BLaER1 (cell line): Measurements from ENCODE around the gene CFAP20DC.
"Not testable (repeated sequence)": the region's sequence is repeated elsewhere in the genome, so short reads cannot be mapped to it uniquely, and the experiment has no call there.

ENCODE experiments used
- H3K27ac ChIP-seq: shearing (Covaris generic); formaldehyde crosslinking; 2 replicates; pipeline ENCODE4 v1.8.1; 2022
- H3K27me3 ChIP-seq: shearing (Covaris generic); formaldehyde crosslinking; 2 replicates; pipeline ENCODE4 v1.8.1; 2022
- H3K36me3 ChIP-seq: shearing (Covaris generic); formaldehyde crosslinking; 2 replicates; pipeline ENCODE4 v1.8.1; 2022
- H3K4me1 ChIP-seq: shearing (Covaris generic); formaldehyde crosslinking; 2 replicates; pipeline ENCODE4 v1.8.1; 2022
- H3K4me2 ChIP-seq: shearing (Covaris generic); formaldehyde crosslinking; 2 replicates; pipeline ENCODE4 v1.8.1; 2022
- H3K4me3 ChIP-seq: shearing (Covaris generic); formaldehyde crosslinking; 2 replicates; pipeline ENCODE4 v1.8.1; 2022
- H3K9ac ChIP-seq: shearing (Covaris generic); formaldehyde crosslinking; 2 replicates; pipeline ENCODE4 v1.8.1; 2022
- H3K9me3 ChIP-seq: shearing (Covaris generic); formaldehyde crosslinking; 2 replicates; pipeline ENCODE4 v1.8.1; 2022
- H4K20me1 ChIP-seq: shearing (Covaris generic); formaldehyde crosslinking; 2 replicates; pipeline ENCODE4 v1.8.1; 2022
- Cebpa-rat ChIP-seq: shearing (Covaris generic); IDR thresholded peaks from 2 replicates; pipeline ENCODE4 v1.8.1; 2022

The CFAP20DC gene

GRCh38 chr3:58861551-58861950, 188.3 kb downstream of the CFAP20DC start:
- H3K9ac ChIP-seq = peak overlapping the region; percentile 70
- H3K4me1 ChIP-seq = peaks cover 93% of the 10 kb centered on the region
- H3K27ac ChIP-seq = peak overlapping the region; percentile 91
- H3K36me3 ChIP-seq = peaks cover 13% of the 10 kb centered on the region; the same call in 1 of the 2 replicates
- H4K20me1 ChIP-seq = no peaks in the 10 kb centered on the region
- H3K4me3 ChIP-seq = peak overlapping the region; percentile 38; the same call in 1 of the 2 replicates
- H3K27me3 ChIP-seq = no peaks in the 10 kb centered on the region
- peaks cover 12% of the 10 kb centered on the region; the same call in 1 of the 2 replicates for H3K9me3 ChIP-seq
- peak overlapping the region; percentile 80 for H3K4me2 ChIP-seq
- TF ChIP-seq Cebpa-rat = no peak

GRCh38 chr3:58858126-58858525, 191.7 kb downstream of the CFAP20DC start:
- Histone ChIP-seq H3K9ac (peak overlapping the region; percentile 78), H3K36me3 (no peaks in the 10 kb centered on the region), H3K4me3 (peak overlapping the region; percentile 43), H3K9me3 (peaks cover 4% of the 10 kb centered on the region; the same call in 1 of the 2 replicates), H4K20me1 (no peaks in the 10 kb centered on the region), H3K27me3 (no peaks in the 10 kb centered on the region), H3K4me1 (peaks cover 68% of the 10 kb centered on the region), H3K4me2 (peak overlapping the region; percentile 87), H3K27ac (peak overlapping the region; percentile 91)
- no peak for TF ChIP-seq Cebpa-rat

DNA sequence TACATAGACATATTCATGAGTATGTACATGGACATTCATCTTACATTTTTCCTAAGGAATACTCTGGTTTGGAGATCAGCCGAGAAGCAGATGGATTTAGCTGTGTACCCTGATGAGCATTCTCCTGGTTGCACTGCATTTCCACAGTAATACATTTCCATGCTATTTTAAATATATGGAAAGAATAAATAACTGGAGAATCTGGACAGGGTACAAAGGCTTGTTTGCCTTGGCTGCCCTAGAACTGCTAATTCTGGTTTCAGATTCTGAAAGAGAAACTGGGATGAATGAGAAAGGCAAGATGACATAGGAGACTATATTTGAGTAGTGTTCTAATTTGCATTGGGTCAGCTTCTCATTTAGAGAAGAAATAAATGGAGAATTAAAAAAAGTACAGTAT, 192.4 kb downstream of the CFAP20DC start:
- peak overlapping the region; percentile 91 for H3K27ac ChIP-seq
- H3K9ac ChIP-seq = peak overlapping the region; percentile 78
- H3K4me1 ChIP-seq = peaks cover 61% of the 10 kb centered on the region
- H4K20me1 ChIP-seq = no peaks in the 10 kb centered on the region
- H3K27me3 ChIP-seq = no peaks in the 10 kb centered on the region
- H3K4me3 ChIP-seq = peak overlapping the region; percentile 43
- TF ChIP-seq Cebpa-rat = no peak
- H3K9me3 ChIP-seq = peaks cover 4% of the 10 kb centered on the region; the same call in 1 of the 2 replicates
- H3K36me3 ChIP-seq = no peaks in the 10 kb centered on the region
- H3K4me2 ChIP-seq = peak overlapping the region; percentile 87

DNA sequence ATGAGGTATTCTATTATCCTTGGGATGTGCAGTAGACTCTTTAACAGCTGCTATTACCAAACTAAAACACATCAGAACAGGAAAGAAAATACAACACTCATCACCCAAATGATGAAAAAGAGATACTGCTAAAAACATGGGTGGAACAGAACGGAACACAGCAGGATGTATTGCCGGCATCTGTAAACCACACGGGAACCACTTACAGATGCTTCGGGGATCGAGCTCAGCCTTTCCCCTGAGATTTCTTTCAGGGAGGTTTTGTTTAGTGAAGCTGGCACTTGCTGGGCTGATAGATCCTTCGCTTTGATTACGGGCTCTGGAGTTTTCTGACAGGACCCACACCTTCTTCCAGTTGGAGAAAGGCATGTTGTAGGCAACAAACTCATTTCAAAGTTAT, 201.0 kb downstream of the CFAP20DC start:
- Histone ChIP-seq H3K27ac (peak overlapping the region; percentile 78), H3K27me3 (no peaks in the 10 kb centered on the region), H3K9ac (peak overlapping the region; percentile 64), H3K9me3 (peaks cover 15% of the 10 kb centered on the region), H3K36me3 (peaks cover 13% of the 10 kb centered on the region; the same call in 1 of the 2 replicates), H3K4me3 (peak overlapping the region; percentile 50), H3K4me1 (peaks cover 33% of the 10 kb centered on the region), H3K4me2 (peak overlapping the region; percentile 82), H4K20me1 (no peaks in the 10 kb centered on the region)
- TF ChIP-seq Cebpa-rat = no peak

DNA sequence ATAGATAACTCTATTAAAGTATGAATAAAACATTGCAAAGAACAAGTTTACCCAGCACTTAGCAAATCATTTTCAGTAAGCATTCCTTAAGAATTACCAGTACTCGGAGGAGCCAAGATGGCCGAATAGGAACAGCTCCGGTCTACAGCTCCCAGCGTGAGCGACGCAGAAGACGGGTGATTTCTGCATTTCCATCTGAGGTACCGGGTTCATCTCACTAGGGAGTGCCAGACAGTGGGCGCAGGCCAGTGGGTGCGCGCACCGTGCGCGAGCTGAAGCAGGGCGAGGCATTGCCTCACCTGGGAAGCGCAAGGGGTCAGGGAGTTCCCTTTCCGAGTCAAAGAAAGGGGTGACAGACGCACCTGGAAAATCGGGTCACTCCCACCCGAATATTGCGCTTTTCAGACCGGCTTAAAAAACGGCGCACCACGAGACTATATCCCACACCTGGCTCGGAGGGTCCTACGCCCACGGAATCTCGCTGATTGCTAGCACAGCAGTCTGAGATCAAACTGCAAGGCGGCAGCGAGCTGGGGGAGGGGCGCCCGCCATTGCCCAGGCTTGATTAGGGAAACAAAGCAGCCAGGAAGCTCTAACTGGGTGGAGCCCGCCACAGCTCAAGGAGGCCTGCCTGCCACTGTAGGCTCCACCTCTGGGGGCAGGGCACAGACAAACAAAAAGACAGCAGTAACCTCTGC, 207.6 kb downstream of the CFAP20DC start:
- not testable (repeated sequence) for H4K20me1 ChIP-seq, H3K4me2 ChIP-seq, H3K9ac ChIP-seq, H3K4me3 ChIP-seq, H3K27me3 ChIP-seq, H3K27ac ChIP-seq
- Histone ChIP-seq H3K9me3 (peaks cover 48% of the 10 kb centered on the region), H3K36me3 (peaks cover 36% of the 10 kb centered on the region), H3K4me1 (peaks cover 20% of the 10 kb centered on the region)

- peaks cover 20% of the 10 kb centered on the region for H3K4me1 ChIP-seq
- peaks cover 60% of the 10 kb centered on the region for H3K9me3 ChIP-seq
- no peak overlapping the region for H3K4me3 ChIP-seq
- no peak for TF ChIP-seq Cebpa-rat
- H3K27ac ChIP-seq = peak overlapping the region; percentile 36; the same call in 1 of the 2 replicates
- H4K20me1 ChIP-seq = no peaks in the 10 kb centered on the region
- H3K4me2 ChIP-seq = 0 out of 2 replicates have a peak overlapping the region, but pooled peaks have one; percentile 31
- no peaks in the 10 kb centered on the region for H3K27me3 ChIP-seq
- H3K9ac ChIP-seq = no peak overlapping the region
- peaks cover 47% of the 10 kb centered on the region for H3K36me3 ChIP-seq
Measured at GRCh38 chr3:58840949-58841348, 208.9 kb downstream of the CFAP20DC start.

DNA sequence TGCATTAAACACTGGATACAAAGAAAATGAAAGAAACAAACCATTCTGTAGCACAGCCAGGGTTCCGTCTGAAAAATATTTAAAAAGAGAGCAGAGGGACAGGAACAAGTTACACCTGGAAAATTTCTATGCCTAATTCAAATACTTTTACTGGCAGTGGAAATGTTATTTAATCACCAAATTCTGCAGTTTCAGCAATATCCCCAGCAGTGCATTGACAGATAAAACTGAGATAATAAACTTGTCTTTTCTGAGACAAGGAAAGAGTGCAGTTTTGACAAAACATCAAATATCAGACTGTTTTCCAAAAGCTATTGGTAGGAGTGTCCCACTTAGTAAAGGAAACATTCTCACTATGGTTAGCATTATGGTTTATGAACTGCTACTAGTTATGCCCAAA, 209.9 kb downstream of the CFAP20DC start:
- Histone ChIP-seq H3K4me1 (peaks cover 20% of the 10 kb centered on the region), H3K36me3 (peaks cover 56% of the 10 kb centered on the region), H3K27me3 (no peaks in the 10 kb centered on the region), H3K27ac (no peak overlapping the region), H3K4me2 (peak overlapping the region; percentile 31; the same call in 1 of the 2 replicates), H3K4me3 (no peak overlapping the region), H4K20me1 (no peaks in the 10 kb centered on the region), H3K9me3 (peaks cover 69% of the 10 kb centered on the region), H3K9ac (no peak overlapping the region)
- TF ChIP-seq Cebpa-rat = no peak

- peaks cover 71% of the 10 kb centered on the region for H3K9me3 ChIP-seq
- peak overlapping the region; percentile 30; the same call in 1 of the 2 replicates for H3K27ac ChIP-seq
- H3K36me3 ChIP-seq = peaks cover 63% of the 10 kb centered on the region
- H3K27me3 ChIP-seq = no peaks in the 10 kb centered on the region
- no peak overlapping the region for H3K9ac ChIP-seq
- no peak overlapping the region for H3K4me2 ChIP-seq
- H3K4me3 ChIP-seq = no peak overlapping the region
- no peak for TF ChIP-seq Cebpa-rat
- peaks cover 20% of the 10 kb centered on the region for H3K4me1 ChIP-seq
- H4K20me1 ChIP-seq = no peaks in the 10 kb centered on the region
Measured at GRCh38 chr3:58839187-58839586, 210.6 kb downstream of the CFAP20DC start.

- Histone ChIP-seq H4K20me1 (no peaks in the 10 kb centered on the region), H3K9ac (no peak overlapping the region), H3K27ac (no peak overlapping the region), H3K36me3 (peaks cover 63% of the 10 kb centered on the region), H3K9me3 (peaks cover 80% of the 10 kb centered on the region), H3K27me3 (no peaks in the 10 kb centered on the region), H3K4me1 (peaks cover 29% of the 10 kb centered on the region), H3K4me2 (no peak overlapping the region), H3K4me3 (no peak overlapping the region)
- no peak for TF ChIP-seq Cebpa-rat
Measured at GRCh38 chr3:58837856-58838255, 212.0 kb downstream of the CFAP20DC start.

- no peak overlapping the region for H3K9ac ChIP-seq
- no peak for TF ChIP-seq Cebpa-rat
- H3K4me1 ChIP-seq = peaks cover 29% of the 10 kb centered on the region
- no peak overlapping the region for H3K4me2 ChIP-seq
- no peak overlapping the region for H3K27ac ChIP-seq
- peaks cover 58% of the 10 kb centered on the region for H3K36me3 ChIP-seq
- H3K9me3 ChIP-seq = peaks cover 78% of the 10 kb centered on the region
- H4K20me1 ChIP-seq = no peaks in the 10 kb centered on the region
- no peaks in the 10 kb centered on the region for H3K27me3 ChIP-seq
- no peak overlapping the region for H3K4me3 ChIP-seq
Measured at GRCh38 chr3:58837141-58837843, 212.5 kb downstream of the CFAP20DC start.
